ENCODE data around the gene TANC1.

DNA sequence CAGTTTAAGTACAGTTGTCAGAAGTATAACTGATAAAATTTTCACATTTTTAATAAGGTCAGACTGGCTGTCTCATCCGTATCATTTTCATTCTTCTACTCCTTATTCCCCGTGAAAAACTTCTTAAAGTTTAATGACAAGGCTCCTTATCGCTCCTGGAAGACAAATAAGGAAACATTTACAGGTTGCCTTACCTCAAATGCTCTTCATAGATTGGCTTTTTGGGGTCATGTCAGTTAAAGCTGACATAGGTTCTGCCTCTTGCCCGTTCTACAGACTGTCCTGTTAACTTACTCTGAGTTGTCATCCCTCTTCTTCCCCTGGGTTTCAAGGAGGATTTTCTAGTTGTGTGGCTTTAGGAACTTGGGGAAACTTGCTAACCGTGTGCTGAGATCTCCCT lies 75.3 kb downstream of the TANC1 start:
- no peak for TF ChIP-seq EZH2 (IDR thresholded peaks at IDR 0.05; ENCODE audit: low read length)
- TF ChIP-seq, protein P1, sequence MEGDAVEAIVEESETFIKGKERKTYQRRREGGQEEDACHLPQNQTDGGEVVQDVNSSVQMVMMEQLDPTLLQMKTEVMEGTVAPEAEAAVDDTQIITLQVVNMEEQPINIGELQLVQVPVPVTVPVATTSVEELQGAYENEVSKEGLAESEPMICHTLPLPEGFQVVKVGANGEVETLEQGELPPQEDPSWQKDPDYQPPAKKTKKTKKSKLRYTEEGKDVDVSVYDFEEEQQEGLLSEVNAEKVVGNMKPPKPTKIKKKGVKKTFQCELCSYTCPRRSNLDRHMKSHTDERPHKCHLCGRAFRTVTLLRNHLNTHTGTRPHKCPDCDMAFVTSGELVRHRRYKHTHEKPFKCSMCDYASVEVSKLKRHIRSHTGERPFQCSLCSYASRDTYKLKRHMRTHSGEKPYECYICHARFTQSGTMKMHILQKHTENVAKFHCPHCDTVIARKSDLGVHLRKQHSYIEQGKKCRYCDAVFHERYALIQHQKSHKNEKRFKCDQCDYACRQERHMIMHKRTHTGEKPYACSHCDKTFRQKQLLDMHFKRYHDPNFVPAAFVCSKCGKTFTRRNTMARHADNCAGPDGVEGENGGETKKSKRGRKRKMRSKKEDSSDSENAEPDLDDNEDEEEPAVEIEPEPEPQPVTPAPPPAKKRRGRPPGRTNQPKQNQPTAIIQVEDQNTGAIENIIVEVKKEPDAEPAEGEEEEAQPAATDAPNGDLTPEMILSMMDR (optimal IDR thresholded peaks at IDR 0.05 in 1 of 3, IDR thresholded peaks at IDR 0.05 in 1 of 3, conservative IDR thresholded peaks at IDR 0.05 in 1 of 3; ENCODE audit: extremely low read depth in 1 of 3, insufficient read depth in 2 of 3, low read length in 3 of 3) = no peak
